Neural cell (in vitro differentiated cells): ENCODE results near the gene CLBA1. TPM values are rescaled to one million over a fixed set of nuclear protein-coding genes. Genes with fewer than 3 reads are reported as not detected.

Experiments
- H2AFZ ChIP-seq: fragments of 200-600, 300-800 bp; sonication (generic), shearing (Covaris generic); 2 replicates; pipeline ENCODE4 v1.6.0; 2014; ENCODE audit warnings: low read depth, mild to moderate bottlenecking, antibody characterized with exemption, low read length, moderate library complexity
- H3F3A ChIP-seq: fragments of 200-600 bp; shearing (Covaris generic); 2 replicates; pipeline ENCODE4 v1.6.1; 2016; ENCODE audit warnings: mild to moderate bottlenecking, moderate library complexity, mixed read lengths, antibody characterized with exemption, low read length; ENCODE audit not compliant: insufficient read depth, poor library complexity, severe bottlenecking
- H3K27ac ChIP-seq: fragments of 200-600, 300-800 bp; sonication (generic), shearing (Covaris generic); 2 replicates; pipeline ENCODE4 v1.5.1; 2014; ENCODE audit warnings: mild to moderate bottlenecking, low read length, moderate library complexity
- H3K27me3 ChIP-seq: fragments of 300-800, 200-600 bp; sonication (generic), shearing (Covaris generic); 2 replicates; pipeline ENCODE4 v1.6.0; 2014; ENCODE audit warnings: mild to moderate bottlenecking, low read depth, low read length, moderate library complexity; ENCODE audit not compliant: insufficient read depth
- H3K36me3 ChIP-seq: fragments of 300-800, 200-600 bp; sonication (generic), shearing (Covaris generic); 2 replicates; pipeline ENCODE4 v1.5.1; 2014; ENCODE audit warnings: mild to moderate bottlenecking, antibody characterized with exemption, low read length, moderate library complexity; ENCODE audit not compliant: insufficient read depth
- H3K4me2 ChIP-seq: fragments of 300-800, 200-600 bp; sonication (generic), shearing (Covaris generic); 2 replicates; pipeline ENCODE4 v1.6.0; 2014; ENCODE audit warnings: mild to moderate bottlenecking, low read length
- H3K4me3 ChIP-seq: fragments of 300-800, 200-600 bp; sonication (generic), shearing (Covaris generic); 2 replicates; pipeline ENCODE4 v1.5.1; 2014; ENCODE audit warnings: mild to moderate bottlenecking, low read length, moderate library complexity
- H3K79me2 ChIP-seq: fragments of 200-600 bp; shearing (Covaris generic); replicated peaks from 2 replicates; pipeline ENCODE4 v1.6.0; 2014; ENCODE audit warnings: mild to moderate bottlenecking, low read length, moderate library complexity; ENCODE audit not compliant: insufficient read depth
- H3K9ac ChIP-seq: fragments of 300-800, 200-600 bp; sonication (generic), shearing (Covaris generic); 2 replicates; pipeline ENCODE4 v1.6.1; 2016; ENCODE audit warnings: mild to moderate bottlenecking, low read length, mixed read lengths
- H3K9me2 ChIP-seq: fragments of 200-600 bp; shearing (Covaris generic); 2 replicates; pipeline ENCODE4 v1.6.1; 2016; ENCODE audit warnings: mild to moderate bottlenecking, low read length, mixed read lengths; ENCODE audit not compliant: insufficient read depth
- H3K9me3 ChIP-seq: fragments of 200-600, 300-800 bp; sonication (generic), shearing (Covaris generic); 2 replicates; pipeline ENCODE4 v1.6.1; 2016; ENCODE audit warnings: mild to moderate bottlenecking, mixed run types, low read length, moderate library complexity, mixed read lengths
- H4K20me1 ChIP-seq: fragments of 200-600 bp; shearing (Covaris generic); 2 replicates; pipeline ENCODE4 v1.6.1; 2016; ENCODE audit warnings: mild to moderate bottlenecking, mixed run types; ENCODE audit not compliant: insufficient read depth
- EP300 ChIP-seq: fragments of 450-650 bp; conservative IDR thresholded peaks from 2 replicates; pipeline ENCODE4 v1.6.1; 2014; ENCODE audit warnings: antibody characterized with exemption, mild to moderate bottlenecking, moderate library complexity; ENCODE audit not compliant: poor library complexity, severe bottlenecking
- EZH2 ChIP-seq: fragments of 200-600, 300-800 bp; shearing (Covaris generic), sonication (generic); IDR thresholded peaks from 2 replicates; pipeline ENCODE4 v1.6.1; 2014; ENCODE audit warnings: antibody characterized with exemption, low read length, borderline replicate concordance, mild to moderate bottlenecking; ENCODE audit not compliant: insufficient read depth, poor library complexity, severe bottlenecking
- MXI1 ChIP-seq: fragments of 450-650 bp; conservative IDR thresholded peaks from 2 replicates; pipeline ENCODE4 v1.6.1; 2014; ENCODE audit warnings: antibody characterized with exemption, mild to moderate bottlenecking; ENCODE audit not compliant: poor library complexity, severe bottlenecking
- POLR2AphosphoS5 ChIP-seq: IDR thresholded peaks from 2 replicates; pipeline ENCODE4 v1.6.1; 2012
- RAD21 ChIP-seq: fragments of 450-650 bp; conservative IDR thresholded peaks from 2 replicates; pipeline ENCODE4 v1.6.1; 2014; ENCODE audit warnings: antibody characterized with exemption, mild to moderate bottlenecking, moderate library complexity
- SMC3 ChIP-seq: fragments of 450-650 bp; conservative IDR thresholded peaks from 2 replicates; pipeline ENCODE4 v1.6.1; 2014; ENCODE audit warnings: antibody characterized with exemption, mild to moderate bottlenecking, moderate library complexity; ENCODE audit not compliant: poor library complexity
- TAF1 ChIP-seq: IDR thresholded peaks from 2 replicates; pipeline ENCODE4 v1.6.1; 2012; ENCODE audit warnings: low read depth
- polyA plus RNA-seq: library from polyadenylated mRNA; depleted of rRNA; stranded (reverse); fragments of >200 nt; gene quantifications from 2 replicates; pipeline ENCODE4 v1.2.3, GENCODE V29; 2014
- TF ChIP-seq, protein P1 (sequence below): fragments of 450-650 bp; IDR thresholded peaks from 2 replicates; pipeline ENCODE4 v1.5.1; 2014; ENCODE audit warnings: antibody characterized with exemption, mild to moderate bottlenecking, moderate library complexity; ENCODE audit not compliant: poor library complexity, severe bottlenecking
- TF ChIP-seq, protein P2 (sequence below): IDR thresholded peaks from 2 replicates; pipeline ENCODE4 v1.6.1; 2012; ENCODE audit warnings: borderline replicate concordance

The CLBA1 gene
- polyA plus RNA-seq, 1 donor from 2014 or later = 27.8 TPM

DNA sequence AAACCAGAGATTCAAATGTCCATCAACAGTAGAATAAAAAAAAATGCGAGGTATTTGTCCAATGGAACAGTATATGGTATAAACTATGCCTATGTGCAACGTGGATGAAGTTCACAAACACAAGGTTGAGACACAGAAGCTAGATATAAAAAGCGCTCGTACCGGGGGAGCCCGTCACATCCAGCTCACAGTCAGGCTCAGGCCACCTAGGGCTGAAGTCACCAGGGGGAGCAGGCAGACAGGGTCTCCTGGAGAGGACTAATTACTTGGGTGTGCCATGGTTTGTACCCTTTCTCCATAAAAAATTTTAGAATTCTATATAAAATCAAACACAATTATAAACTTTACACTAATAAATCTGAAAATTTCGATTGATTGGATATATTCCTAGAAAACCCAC lies 21.0 kb upstream of the CLBA1 start:
- H3K79me2 ChIP-seq = no peaks in the 10 kb centered on the region
- no peak overlapping the region for H3K4me2 ChIP-seq
- H2AFZ ChIP-seq = no peak overlapping the region
- H3K9me2 ChIP-seq = no peaks in the 10 kb centered on the region
- no peak for TF ChIP-seq POLR2AphosphoS5
- TF ChIP-seq EZH2 = no peak
- no peak for TF ChIP-seq SMC3
- no peak for TF ChIP-seq RAD21
- TF ChIP-seq TAF1 = no peak
- no peak for TF ChIP-seq MXI1
- TF ChIP-seq, protein P1, sequence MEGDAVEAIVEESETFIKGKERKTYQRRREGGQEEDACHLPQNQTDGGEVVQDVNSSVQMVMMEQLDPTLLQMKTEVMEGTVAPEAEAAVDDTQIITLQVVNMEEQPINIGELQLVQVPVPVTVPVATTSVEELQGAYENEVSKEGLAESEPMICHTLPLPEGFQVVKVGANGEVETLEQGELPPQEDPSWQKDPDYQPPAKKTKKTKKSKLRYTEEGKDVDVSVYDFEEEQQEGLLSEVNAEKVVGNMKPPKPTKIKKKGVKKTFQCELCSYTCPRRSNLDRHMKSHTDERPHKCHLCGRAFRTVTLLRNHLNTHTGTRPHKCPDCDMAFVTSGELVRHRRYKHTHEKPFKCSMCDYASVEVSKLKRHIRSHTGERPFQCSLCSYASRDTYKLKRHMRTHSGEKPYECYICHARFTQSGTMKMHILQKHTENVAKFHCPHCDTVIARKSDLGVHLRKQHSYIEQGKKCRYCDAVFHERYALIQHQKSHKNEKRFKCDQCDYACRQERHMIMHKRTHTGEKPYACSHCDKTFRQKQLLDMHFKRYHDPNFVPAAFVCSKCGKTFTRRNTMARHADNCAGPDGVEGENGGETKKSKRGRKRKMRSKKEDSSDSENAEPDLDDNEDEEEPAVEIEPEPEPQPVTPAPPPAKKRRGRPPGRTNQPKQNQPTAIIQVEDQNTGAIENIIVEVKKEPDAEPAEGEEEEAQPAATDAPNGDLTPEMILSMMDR = no peak
- TF ChIP-seq, protein P2, sequence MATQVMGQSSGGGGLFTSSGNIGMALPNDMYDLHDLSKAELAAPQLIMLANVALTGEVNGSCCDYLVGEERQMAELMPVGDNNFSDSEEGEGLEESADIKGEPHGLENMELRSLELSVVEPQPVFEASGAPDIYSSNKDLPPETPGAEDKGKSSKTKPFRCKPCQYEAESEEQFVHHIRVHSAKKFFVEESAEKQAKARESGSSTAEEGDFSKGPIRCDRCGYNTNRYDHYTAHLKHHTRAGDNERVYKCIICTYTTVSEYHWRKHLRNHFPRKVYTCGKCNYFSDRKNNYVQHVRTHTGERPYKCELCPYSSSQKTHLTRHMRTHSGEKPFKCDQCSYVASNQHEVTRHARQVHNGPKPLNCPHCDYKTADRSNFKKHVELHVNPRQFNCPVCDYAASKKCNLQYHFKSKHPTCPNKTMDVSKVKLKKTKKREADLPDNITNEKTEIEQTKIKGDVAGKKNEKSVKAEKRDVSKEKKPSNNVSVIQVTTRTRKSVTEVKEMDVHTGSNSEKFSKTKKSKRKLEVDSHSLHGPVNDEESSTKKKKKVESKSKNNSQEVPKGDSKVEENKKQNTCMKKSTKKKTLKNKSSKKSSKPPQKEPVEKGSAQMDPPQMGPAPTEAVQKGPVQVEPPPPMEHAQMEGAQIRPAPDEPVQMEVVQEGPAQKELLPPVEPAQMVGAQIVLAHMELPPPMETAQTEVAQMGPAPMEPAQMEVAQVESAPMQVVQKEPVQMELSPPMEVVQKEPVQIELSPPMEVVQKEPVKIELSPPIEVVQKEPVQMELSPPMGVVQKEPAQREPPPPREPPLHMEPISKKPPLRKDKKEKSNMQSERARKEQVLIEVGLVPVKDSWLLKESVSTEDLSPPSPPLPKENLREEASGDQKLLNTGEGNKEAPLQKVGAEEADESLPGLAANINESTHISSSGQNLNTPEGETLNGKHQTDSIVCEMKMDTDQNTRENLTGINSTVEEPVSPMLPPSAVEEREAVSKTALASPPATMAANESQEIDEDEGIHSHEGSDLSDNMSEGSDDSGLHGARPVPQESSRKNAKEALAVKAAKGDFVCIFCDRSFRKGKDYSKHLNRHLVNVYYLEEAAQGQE = no peak
- no peak for TF ChIP-seq EP300
- H4K20me1 ChIP-seq = no peaks in the 10 kb centered on the region
- H3K36me3 ChIP-seq = no peaks in the 10 kb centered on the region
- no peak overlapping the region for H3K4me3 ChIP-seq
- H3K27me3 ChIP-seq = no peaks in the 10 kb centered on the region
- H3K9ac ChIP-seq = no peak overlapping the region
- H3K27ac ChIP-seq = no peak overlapping the region
- no peaks in the 10 kb centered on the region for H3K9me3 ChIP-seq
- H3F3A ChIP-seq = no peaks in the 10 kb centered on the region

DNA sequence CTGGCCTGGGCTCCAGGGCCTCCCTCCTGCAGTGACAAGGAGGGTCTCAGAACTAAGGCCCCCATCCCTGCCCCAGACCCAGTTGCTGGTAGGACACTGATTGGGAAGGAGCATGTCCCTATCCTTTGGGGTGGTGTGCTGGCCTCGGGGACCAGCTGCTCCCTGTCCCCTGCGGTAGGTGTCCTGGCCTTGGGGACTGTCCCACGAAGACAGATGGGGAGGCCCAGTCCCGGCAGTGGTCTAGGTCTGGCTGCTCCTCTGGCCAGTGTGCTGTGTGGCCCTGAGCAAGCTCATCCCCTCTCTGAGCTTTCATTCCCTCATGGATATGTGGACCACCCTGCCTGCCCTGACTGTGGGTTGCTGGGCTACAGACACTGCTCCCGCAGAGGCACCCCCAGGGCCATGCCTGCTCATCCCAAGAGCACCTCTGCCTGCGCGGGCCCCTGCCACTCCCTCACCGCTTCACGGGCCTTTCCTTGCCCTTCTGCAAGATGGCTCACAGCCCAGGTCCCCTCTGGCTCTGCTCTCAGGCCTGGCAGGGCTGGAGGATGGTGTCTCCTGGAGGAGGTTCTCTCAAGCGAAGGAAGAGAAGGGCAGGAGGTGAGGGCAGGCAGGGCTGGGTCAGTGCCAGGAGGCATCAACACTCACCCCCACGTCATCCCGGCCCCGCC lies 19.9 kb upstream of the CLBA1 start:
- H2AFZ ChIP-seq = no peak overlapping the region
- no peaks in the 10 kb centered on the region for H3F3A ChIP-seq
- no peaks in the 10 kb centered on the region for H4K20me1 ChIP-seq
- H3K9me3 ChIP-seq = no peaks in the 10 kb centered on the region
- H3K4me3 ChIP-seq = no peak overlapping the region
- H3K4me2 ChIP-seq = no peak overlapping the region
- H3K9me2 ChIP-seq = no peaks in the 10 kb centered on the region
- H3K79me2 ChIP-seq = no peaks in the 10 kb centered on the region
- H3K9ac ChIP-seq = no peak overlapping the region
- no peaks in the 10 kb centered on the region for H3K27me3 ChIP-seq
- H3K36me3 ChIP-seq = no peaks in the 10 kb centered on the region
- TF ChIP-seq EZH2 (no peak), MXI1 (no peak), RAD21 (no peak), EP300 (no peak), TAF1 (no peak), SMC3 (no peak), POLR2AphosphoS5 (no peak)
- TF ChIP-seq, protein P1 = no peak
- TF ChIP-seq, protein P2 = no peak
- no peak overlapping the region for H3K27ac ChIP-seq
